Naive thymus-derived CD8-positive, alpha-beta T cell (primary cell): Measurements from ENCODE around the gene NADK2. TPM values are rescaled to one million over a fixed set of nuclear protein-coding genes. Genes with fewer than 3 reads are reported as not detected.
"Not testable (repeated sequence)": the region's sequence is repeated elsewhere in the genome, so short reads cannot be mapped to it uniquely, and the experiment has no call there.

ENCODE experiments used
- ATAC-seq, 2 donors: fragments of 150-1000 bp; cut with Tn5 transposase in 1 of 2; sonication (Bioruptor Pico), chemical (Tn5 transposase) in 1 of 2; 1 replicate in 1 of 2; 2 replicates in 1 of 2; pipeline ENCODE4 v1.10.0; 2021; ENCODE audit warnings: mild to moderate bottlenecking in 2 of 2, moderate library complexity in 2 of 2
- POLR2A ChIA-PET: fragments of 350-600 bp; sonication (Branson Sonifier 250); formaldehyde crosslinking; loops from one replicate; lab custom pipeline; 2021; ENCODE audit warnings: antibody characterized with exemption; lab: Charles Lee
- DNase-seq, 10 donors: peaks; one replicate each; pipeline versions ENCODE4 v3.0.0 to v3.0.0-alpha.2; 2020 to 2022
- H3K27ac Mint-ChIP-seq, 10 donors: one replicate each; pipeline ENCODE4 v1.8.0; 2020 to 2022; ENCODE audit warnings: mild to moderate bottlenecking in 10 of 10, mixed read lengths in 10 of 10, moderate library complexity in 4 of 10, inconsistent platforms in 1 of 10
- H3K27me3 Mint-ChIP-seq, 5 donors: one replicate each; pipeline ENCODE4 v1.8.0; 2021 to 2022; ENCODE audit warnings: mixed read lengths in 5 of 5
- H3K36me3 Mint-ChIP-seq, 3 donors: one replicate each; pipeline ENCODE4 v1.8.0; 2020 to 2022; ENCODE audit warnings: mixed read lengths in 3 of 3, mild to moderate bottlenecking in 2 of 3, inconsistent platforms in 1 of 3
- H3K4me1 Mint-ChIP-seq, 4 donors: one replicate each; pipeline ENCODE4 v1.8.0; 2021 to 2022; ENCODE audit warnings: mixed read lengths in 4 of 4
- H3K4me3 Mint-ChIP-seq, 10 donors: one replicate each; pipeline ENCODE4 v1.8.0; 2020 to 2022; ENCODE audit warnings: mild to moderate bottlenecking in 10 of 10, mixed read lengths in 10 of 10, moderate library complexity in 6 of 10, inconsistent platforms in 1 of 10
- H3K9me3 Mint-ChIP-seq, 9 donors: one replicate each; pipeline ENCODE4 v1.8.0; 2020 to 2022; ENCODE audit warnings: mixed read lengths in 9 of 9, mild to moderate bottlenecking in 3 of 9, inconsistent platforms in 1 of 9, moderate library complexity in 1 of 9
- polyA plus RNA-seq, 3 donors: library from polyadenylated mRNA; unstranded; fragments of 300-500 nt; fragmentation: Illumina TruSeq; gene quantifications; one replicate each; pipeline ENCODE4 v1.2.3, GENCODE V29; 2021
- total RNA-seq, 8 experiments: library from RNA in 2 of 8; stranded (reverse) in 2 of 8; gene quantifications; one replicate each; pipeline ENCODE4 v1.2.3 and lab custom pipeline; 2021 to 2026

NADK2 gene, protein sequence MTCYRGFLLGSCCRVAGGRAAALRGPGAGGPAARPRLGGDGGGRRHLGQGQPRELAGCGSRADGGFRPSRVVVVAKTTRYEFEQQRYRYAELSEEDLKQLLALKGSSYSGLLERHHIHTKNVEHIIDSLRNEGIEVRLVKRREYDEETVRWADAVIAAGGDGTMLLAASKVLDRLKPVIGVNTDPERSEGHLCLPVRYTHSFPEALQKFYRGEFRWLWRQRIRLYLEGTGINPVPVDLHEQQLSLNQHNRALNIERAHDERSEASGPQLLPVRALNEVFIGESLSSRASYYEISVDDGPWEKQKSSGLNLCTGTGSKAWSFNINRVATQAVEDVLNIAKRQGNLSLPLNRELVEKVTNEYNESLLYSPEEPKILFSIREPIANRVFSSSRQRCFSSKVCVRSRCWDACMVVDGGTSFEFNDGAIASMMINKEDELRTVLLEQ
- total RNA-seq (10 to 100 TPM; 14.6 to 15.7 TPM), polyA plus RNA-seq (1 to 10 TPM; 4.7 to 9.8 (median 5.4) TPM), total RNA-seq (lab: John Stamatoyannopoulos, UW) (13.3 to 27.2 (median 23.9) reads per million in 6 experiments)

GRCh38 chr5:36241631-36242533, at the start of gene NADK2:
Gene NADK2 (minus strand): TSS chr5:36241925. CDS start chr5:36241798, 127 bp downstream.
- peak; percentile 84 to 87 for ATAC-seq
- Mint-ChIP-seq H3K27ac (peak within 1 kb of the TSS; percentile 90 to 97 (median 96)), H3K36me3 (no peaks in the 10 kb centered on the region), H3K4me3 (peak within 1 kb of the TSS; percentile 85 to 95 (median 93)), H3K4me1 (peaks cover 24 to 55% (median 46%) of the 10 kb centered on the region in 4 donors), H3K9me3 (no peaks in the 10 kb centered on the region), H3K27me3 (no peaks in the 10 kb centered on the region)
- peak; percentile 89 to 97 (median 94) for DNase-seq
- POLR2A ChIA-PET: interaction anchor here (0.6 to 3.2 kb wide), 12 partner anchors 14 to 1326 kb away, joined by 3 to 41 read pairs (median 4); partner anchors contain the start of genes BRIX1, DNAJC21, LMBRD2 and NIPBL

DNA sequence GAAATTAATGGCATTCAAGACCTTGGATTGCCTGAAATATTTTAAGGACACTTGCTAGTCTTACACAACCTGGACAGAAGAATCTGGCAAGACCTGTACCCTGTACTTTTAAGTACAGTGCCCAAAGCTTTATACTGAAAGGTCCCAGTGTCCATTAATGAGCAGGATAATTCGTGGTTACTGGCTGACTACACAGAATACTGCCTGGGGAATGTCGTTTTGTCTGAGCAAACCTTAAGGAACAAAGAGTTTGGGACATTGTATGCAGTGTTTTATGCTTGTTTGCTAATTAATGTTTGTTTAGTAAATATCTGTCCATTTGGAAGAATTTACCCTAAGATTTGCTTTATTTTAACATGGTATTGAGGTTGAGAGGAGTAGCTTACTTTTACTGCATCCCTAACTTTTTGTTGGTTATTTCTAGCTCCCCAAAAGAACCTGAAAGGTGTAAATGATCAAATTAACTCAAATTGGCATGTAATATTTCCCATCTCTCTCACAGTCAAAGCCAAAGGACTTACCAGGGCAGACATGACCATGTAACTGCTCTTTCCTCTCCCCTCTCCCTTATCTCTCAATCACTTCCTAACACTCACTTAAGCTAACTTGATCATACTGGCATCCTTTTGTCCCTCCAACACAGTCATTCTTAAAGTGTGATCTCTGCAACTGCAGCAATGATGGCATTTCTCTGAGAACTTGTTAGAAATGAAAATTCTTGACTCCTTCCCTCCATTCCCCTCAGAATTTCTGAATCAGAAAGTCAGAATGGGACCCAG, 44.3 kb upstream of the NADK2 start:
- Mint-ChIP-seq H3K9me3 (peaks cover 0 to 3% (median 0%) of the 10 kb centered on the region in 9 donors), H3K4me1 (peaks cover 0 to 3% (median 0%) of the 10 kb centered on the region in 4 donors), H3K27ac (no peak overlapping the region), H3K27me3 (peaks cover 0 to 4% (median 0%) of the 10 kb centered on the region in 5 donors), H3K4me3 (no peak overlapping the region), H3K36me3 (peaks cover 0 to 2% (median 0%) of the 10 kb centered on the region in 3 donors)
- POLR2A ChIA-PET: no interaction called here
- DNase-seq: no peak
- no peak for ATAC-seq

GRCh38 chr5:36283775-36284174, 42.0 kb upstream of the NADK2 start:
- H3K27me3 Mint-ChIP-seq, H3K36me3 Mint-ChIP-seq, H3K9me3 Mint-ChIP-seq, H3K4me3 Mint-ChIP-seq, DNase-seq, POLR2A ChIA-PET, H3K27ac Mint-ChIP-seq, ATAC-seq, H3K4me1 Mint-ChIP-seq: not testable (repeated sequence)

GRCh38 chr5:36281626-36282025, 39.9 kb upstream of the NADK2 start:
- no peak overlapping the region for H3K27ac Mint-ChIP-seq
- ATAC-seq (no peak), DNase-seq (no peak)
- POLR2A ChIA-PET: no interaction called here
- H3K36me3 Mint-ChIP-seq: no peaks in the 10 kb centered on the region
- H3K4me3 Mint-ChIP-seq: no peak overlapping the region
- no peaks in the 10 kb centered on the region for H3K9me3 Mint-ChIP-seq
- peaks cover 0 to 3% (median 0%) of the 10 kb centered on the region in 4 donors for H3K4me1 Mint-ChIP-seq
- H3K27me3 Mint-ChIP-seq: peaks cover 0 to 5% (median 2%) of the 10 kb centered on the region in 5 donors

DNA sequence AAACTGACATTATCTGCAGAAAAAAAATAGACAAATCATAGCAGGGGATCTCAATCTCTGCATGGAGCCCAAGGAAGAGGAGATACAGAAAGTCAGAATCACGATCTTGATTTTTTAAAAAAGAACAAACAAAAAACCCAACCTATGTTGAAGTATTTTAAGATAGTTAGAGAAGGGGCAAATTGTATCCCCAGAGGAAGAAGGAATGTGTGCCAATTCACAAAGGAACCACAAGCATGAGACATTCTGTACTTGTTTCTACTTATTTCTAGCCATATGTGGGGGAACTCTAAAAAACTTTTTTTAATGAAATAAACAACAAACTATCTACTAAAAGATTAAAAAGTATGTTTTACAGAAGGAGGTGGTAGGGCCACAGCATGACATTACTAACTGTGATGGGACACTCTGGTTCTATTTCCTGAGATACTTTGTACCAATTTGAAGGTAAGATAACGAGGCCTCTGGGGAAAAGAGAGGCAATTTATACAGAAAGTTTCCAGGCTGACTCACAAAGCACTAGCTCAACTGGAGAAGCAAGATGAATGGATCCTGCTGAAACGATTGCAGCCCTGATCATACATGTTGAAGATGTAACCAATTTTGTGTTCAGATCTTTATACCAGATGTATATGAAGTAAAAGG, 37.5 kb upstream of the NADK2 start:
- ATAC-seq: no peak
- H3K4me3 Mint-ChIP-seq: no peak overlapping the region
- no peaks in the 10 kb centered on the region for H3K36me3 Mint-ChIP-seq
- H3K9me3 Mint-ChIP-seq: no peaks in the 10 kb centered on the region
- POLR2A ChIA-PET: interaction anchor here (0.6 kb wide), 1 partner anchor 1209 kb away, joined by 4 read pairs; no protein-coding TSS in a partner anchor
- peak overlapping the region in 1 of 10 donors; percentile 32 for H3K27ac Mint-ChIP-seq
- peaks cover 0 to 3% (median 0%) of the 10 kb centered on the region in 4 donors for H3K4me1 Mint-ChIP-seq
- peaks cover 0 to 11% (median 0%) of the 10 kb centered on the region in 5 donors for H3K27me3 Mint-ChIP-seq
- DNase-seq: no peak

DNA sequence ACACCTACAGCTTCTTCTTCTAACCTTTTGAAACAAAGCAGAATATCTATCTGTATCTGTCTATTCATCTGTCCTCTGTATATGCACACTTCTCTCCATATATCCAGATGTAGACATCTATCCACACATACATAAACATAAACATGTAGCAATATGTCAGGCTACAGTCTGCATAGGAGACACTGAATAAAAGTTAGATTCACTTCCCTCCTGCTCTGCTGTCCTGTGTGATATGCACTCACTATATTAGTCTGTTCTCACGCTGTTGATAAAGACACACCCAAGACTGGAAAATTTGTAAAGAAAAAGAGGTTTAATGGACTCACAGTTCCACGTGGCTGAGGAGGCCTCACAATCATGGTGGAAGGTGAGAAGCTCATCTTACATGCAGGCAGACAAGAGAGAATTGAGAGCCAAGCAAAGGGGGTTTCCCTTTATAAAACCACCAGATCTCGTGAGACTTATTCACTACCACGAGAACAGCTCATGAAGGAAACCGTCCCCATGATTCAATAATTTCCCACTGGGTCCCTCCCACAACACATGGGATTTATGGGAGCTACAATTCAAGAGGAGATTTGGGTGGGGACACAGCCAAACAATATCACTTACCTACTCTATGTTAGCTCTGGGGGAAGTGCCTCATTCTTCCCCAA, 35.9 kb upstream of the NADK2 start:
- POLR2A ChIA-PET: no interaction called here
- no peak overlapping the region for H3K27ac Mint-ChIP-seq
- ATAC-seq: no peak
- peaks cover 0 to 11% (median 0%) of the 10 kb centered on the region in 5 donors for H3K27me3 Mint-ChIP-seq
- no peaks in the 10 kb centered on the region for H3K4me1 Mint-ChIP-seq
- DNase-seq: no peak
- H3K36me3 Mint-ChIP-seq: no peaks in the 10 kb centered on the region
- H3K9me3 Mint-ChIP-seq: no peaks in the 10 kb centered on the region
- no peak overlapping the region for H3K4me3 Mint-ChIP-seq

DNA sequence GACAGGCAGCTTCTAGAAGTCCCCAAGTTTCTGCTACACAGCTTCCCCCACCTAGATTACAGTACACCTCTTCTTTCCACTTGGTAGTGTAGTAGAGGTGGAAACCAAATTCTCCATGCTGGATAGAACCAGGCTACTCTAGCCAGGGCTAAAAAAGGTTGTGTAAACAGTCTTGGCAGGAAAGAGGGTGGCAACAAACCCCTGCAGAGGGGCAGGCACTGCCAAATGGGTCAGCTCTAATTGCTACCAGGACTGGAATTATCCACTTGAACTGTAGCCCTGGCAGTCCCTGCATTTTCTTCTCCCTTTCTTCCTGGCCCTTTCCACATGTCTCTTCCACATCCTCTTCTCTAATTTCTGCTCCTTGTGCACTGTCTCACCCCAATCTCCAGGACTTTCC, 35.1 kb upstream of the NADK2 start:
- H3K4me3 Mint-ChIP-seq: no peak overlapping the region
- H3K27me3 Mint-ChIP-seq: peaks cover 0 to 11% (median 0%) of the 10 kb centered on the region in 5 donors
- DNase-seq (no peak), ATAC-seq (no peak)
- H3K27ac Mint-ChIP-seq: no peak overlapping the region
- POLR2A ChIA-PET: no interaction called here
- H3K9me3 Mint-ChIP-seq: no peaks in the 10 kb centered on the region
- H3K36me3 Mint-ChIP-seq: no peaks in the 10 kb centered on the region
- no peaks in the 10 kb centered on the region for H3K4me1 Mint-ChIP-seq

DNA sequence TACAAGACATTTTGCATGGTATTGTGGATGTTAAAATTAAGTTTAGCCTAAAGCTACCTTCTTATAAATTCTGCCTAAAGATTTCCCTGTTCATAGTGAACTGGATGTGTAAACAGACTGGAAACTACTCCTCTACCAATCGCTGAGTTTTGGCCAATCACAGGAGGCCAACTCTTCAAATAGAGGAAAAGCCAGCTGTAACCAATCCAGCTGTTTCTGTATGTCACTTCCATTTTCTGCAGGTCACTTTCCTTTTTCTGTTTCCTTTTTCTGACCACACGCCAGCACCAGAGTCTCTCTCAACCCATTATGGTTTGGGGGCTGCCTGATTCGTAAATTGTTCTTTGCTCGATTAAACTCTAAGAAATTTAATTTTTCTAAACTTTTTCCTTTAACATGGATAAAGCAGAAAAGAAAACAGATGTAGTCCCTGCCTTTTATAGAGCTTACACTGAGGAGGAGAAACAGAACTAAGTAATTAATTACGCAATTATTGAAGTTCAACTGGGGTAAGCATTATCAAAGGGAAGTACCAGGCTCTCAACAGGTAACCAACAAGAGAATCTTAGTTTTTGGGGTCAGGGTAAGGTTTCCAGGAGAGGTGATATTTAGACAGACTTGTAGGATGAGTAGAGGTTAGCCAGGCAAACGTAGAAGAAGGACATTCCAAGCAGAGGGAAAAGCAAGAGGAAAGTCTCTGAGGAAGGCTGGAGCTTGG, 32.2 kb upstream of the NADK2 start:
- POLR2A ChIA-PET: no interaction called here
- Mint-ChIP-seq H3K9me3 (no peaks in the 10 kb centered on the region), H3K27ac (no peak overlapping the region), H3K27me3 (peaks cover 0 to 11% (median 2%) of the 10 kb centered on the region in 5 donors), H3K36me3 (no peaks in the 10 kb centered on the region), H3K4me3 (no peak overlapping the region), H3K4me1 (no peaks in the 10 kb centered on the region)
- DNase-seq (no peak), ATAC-seq (no peak)

DNA sequence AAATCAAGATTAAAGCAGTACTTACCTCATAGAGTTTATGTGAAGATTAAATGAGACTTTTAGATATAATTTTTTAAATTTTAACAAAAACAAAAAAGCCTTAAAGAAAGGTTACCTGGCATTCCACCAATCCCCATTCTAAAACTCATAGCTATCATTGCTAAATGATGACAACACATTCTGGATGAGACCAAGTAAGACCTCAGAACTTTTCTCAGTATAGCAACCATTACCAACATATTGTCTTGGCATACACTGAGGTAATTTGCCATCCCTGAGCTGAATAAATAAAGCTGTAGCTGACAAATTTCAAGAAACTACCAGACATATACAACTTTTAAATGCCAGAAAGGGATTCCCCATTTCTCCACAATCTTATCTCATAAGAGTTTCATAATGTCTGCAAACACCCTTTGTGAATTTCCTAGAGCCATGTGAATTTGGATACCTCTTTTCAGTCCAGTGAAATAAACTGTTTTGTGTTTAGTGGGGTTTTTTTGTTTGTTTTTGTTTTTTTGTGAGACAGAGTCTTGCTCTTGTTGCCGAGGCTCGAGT, 30.5 kb upstream of the NADK2 start:
- POLR2A ChIA-PET: interaction anchor here (0.7 kb wide), 1 partner anchor 29 kb away, joined by 3 read pairs; no protein-coding TSS in a partner anchor
- H3K9me3 Mint-ChIP-seq: no peaks in the 10 kb centered on the region
- H3K27me3 Mint-ChIP-seq: peaks cover 0 to 10% (median 5%) of the 10 kb centered on the region in 5 donors
- DNase-seq (no peak), ATAC-seq (no peak)
- H3K4me1 Mint-ChIP-seq: no peaks in the 10 kb centered on the region
- no peaks in the 10 kb centered on the region for H3K36me3 Mint-ChIP-seq
- H3K27ac Mint-ChIP-seq: no peak overlapping the region
- no peak overlapping the region for H3K4me3 Mint-ChIP-seq

GRCh38 chr5:36270876-36271575, 29.3 kb upstream of the NADK2 start:
- Mint-ChIP-seq H3K27me3 (peaks cover 0 to 14% (median 7%) of the 10 kb centered on the region in 5 donors), H3K9me3 (no peaks in the 10 kb centered on the region), H3K27ac (no peak overlapping the region), H3K4me1 (no peaks in the 10 kb centered on the region), H3K36me3 (no peaks in the 10 kb centered on the region), H3K4me3 (no peak overlapping the region)
- POLR2A ChIA-PET: interaction anchor here (0.7 kb wide), 1 partner anchor 30 kb away, joined by 3 read pairs; no protein-coding TSS in a partner anchor
- ATAC-seq: no peak
- DNase-seq: no peak
